GM18858 (cell line): ENCODE measurements around the gene HHIPL1.

ENCODE experiments used
- ATAC-seq: cut with Tn5 transposase; IDR thresholded peaks from one replicate; pipeline ENCODE4 v1.9.1; 2021; ENCODE audit not compliant: unreplicated experiment

HHIPL1 gene

GRCh38 chr14:99644723-99645544, at the start of gene HHIPL1:
Gene HHIPL1 (plus strand): TSS chr14:99645129. CDS start chr14:99645208, 79 bp downstream.
- no peak for ATAC-seq

DNA sequence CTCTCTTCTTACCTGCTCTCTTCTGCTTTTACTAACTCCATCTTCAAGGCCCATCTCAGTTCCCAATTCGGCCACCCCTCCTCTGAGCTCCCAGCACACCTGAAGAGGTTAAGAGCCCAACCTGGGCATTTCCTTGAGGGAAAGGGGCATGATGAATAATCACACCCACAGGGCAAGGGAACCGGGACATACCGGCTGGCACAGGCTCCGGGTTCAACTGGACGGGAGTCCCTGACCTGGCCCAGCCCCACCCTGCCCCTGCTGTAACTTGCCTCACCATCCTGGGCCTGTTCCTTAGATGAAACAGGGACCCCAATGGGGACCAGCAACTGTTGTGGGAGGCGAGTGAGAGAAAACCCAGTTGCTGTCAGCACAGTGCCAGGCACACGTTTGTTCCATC, 49.4 kb upstream of the HHIPL1 start:
- ATAC-seq = no peak

DNA sequence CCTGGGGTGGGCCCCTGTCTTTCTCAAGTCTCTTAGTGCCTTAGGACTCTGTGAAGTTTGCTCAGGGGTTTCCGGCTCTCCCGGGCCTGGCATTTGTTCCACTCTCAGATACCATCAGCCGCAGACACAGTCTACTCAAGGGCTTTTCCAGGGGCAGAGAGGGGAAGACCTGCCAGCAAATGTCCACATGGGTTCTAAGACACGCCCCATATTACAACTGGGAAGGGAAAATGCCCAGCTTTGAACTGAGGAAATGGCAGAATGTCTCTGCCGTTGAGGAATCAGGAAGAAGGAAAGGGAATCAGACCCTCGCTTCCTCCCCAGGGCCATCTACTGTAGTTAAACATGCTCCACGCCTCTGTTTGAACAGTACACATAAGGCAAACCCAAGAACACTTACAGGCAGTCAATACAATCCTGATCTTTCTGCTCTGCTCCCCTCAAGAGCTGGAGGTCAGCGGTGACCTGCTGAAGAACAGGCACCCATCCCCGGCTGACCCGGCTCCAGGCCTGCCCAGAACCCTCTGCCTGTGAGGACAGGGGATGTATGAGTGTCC, 48.8 kb upstream of the HHIPL1 start:
- ATAC-seq = no peak

GRCh38 chr14:99596772-99597171, 48.2 kb upstream of the HHIPL1 start:
- ATAC-seq = no peak

- ATAC-seq = no peak
These were observed 46.9 kb upstream of the HHIPL1 start for GRCh38 chr14:99597911-99598600.

DNA sequence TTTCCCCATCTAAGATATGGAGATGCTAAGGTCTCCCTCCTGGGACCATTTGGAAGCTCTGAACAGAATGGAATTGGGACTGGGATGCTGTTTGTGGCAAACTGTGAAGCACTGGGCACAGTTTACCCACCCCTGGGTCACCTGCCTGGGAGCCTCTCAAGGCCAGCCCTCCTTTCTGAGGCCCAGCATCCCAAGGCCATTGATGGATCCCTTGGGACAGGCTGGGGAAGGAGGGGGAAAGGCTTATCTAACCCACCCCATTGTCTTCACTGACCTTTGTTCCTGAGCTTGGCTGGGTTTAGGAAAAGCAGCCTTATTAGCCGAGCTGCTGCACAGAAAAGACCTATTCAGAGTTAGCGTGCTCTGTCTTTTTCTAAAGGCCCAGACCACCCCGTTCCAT, 46.2 kb upstream of the HHIPL1 start:
- no peak for ATAC-seq

- ATAC-seq = no peak
These were observed 45.5 kb upstream of the HHIPL1 start for GRCh38 chr14:99599393-99599792.

DNA sequence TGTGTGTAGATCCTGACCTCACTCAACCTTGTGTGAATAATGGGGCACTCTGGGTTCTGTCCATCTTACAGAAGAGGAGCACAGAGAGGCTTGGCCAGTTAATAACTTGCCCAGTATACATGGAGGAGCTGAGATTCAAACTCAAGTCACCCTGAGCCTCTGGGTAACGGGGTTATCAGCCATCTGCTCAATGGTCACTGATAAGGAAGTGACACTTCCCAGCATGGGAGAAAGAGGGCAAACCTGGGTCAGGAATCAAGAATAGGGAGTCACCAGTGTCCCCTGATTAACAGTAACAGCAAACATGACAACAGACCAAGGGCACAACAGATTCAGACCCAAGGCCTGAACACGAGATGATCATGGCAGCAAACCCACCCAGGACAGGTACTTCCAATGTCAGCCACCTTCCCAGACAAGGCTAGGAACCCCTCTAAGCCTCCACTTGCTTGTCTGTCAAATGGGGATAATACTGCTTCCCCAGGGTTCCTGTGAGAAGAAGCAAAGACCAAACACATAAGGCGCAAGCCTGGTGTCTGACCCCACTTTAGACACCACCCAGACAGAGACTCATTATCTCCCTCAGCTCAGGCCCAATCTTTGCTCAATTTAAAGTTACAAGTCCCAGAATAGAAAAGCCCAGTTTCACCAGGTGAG, 44.6 kb upstream of the HHIPL1 start:
- no peak for ATAC-seq

- no peak for ATAC-seq
These were observed 43.5 kb upstream of the HHIPL1 start for GRCh38 chr14:99601361-99601831.

GRCh38 chr14:99602054-99602787, 42.7 kb upstream of the HHIPL1 start:
- no peak for ATAC-seq

DNA sequence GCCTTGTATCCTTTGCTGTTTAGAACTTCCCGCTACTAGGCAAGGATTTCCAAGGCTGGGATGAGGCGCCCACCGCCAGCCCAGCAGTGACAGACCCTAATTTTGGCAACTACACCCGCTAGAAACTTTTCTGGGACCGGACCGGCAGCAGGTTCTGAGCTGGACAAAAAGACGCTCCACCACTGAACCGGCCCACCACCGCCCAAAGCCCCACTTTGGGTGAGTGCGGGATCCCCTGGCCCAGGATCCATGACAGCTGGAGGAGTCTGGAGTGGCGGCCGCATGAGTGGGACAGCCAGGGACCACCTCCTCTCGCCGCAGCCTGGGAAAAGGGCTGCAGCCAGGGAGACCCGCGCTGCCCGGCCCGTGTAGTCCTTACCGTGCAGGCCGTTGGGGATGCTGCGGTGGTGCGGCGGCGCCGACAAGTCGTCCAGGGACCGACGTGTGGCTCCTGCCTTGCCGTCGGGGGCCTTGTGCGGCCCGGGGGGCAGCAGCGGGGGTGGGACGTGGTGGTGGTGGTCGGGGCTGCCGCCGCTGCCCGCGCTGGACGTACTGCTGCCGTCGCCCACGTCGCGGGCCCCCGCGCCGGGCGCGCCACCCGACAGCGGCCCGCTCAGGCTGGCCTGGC, 42.0 kb upstream of the HHIPL1 start:
- no peak for ATAC-seq

DNA sequence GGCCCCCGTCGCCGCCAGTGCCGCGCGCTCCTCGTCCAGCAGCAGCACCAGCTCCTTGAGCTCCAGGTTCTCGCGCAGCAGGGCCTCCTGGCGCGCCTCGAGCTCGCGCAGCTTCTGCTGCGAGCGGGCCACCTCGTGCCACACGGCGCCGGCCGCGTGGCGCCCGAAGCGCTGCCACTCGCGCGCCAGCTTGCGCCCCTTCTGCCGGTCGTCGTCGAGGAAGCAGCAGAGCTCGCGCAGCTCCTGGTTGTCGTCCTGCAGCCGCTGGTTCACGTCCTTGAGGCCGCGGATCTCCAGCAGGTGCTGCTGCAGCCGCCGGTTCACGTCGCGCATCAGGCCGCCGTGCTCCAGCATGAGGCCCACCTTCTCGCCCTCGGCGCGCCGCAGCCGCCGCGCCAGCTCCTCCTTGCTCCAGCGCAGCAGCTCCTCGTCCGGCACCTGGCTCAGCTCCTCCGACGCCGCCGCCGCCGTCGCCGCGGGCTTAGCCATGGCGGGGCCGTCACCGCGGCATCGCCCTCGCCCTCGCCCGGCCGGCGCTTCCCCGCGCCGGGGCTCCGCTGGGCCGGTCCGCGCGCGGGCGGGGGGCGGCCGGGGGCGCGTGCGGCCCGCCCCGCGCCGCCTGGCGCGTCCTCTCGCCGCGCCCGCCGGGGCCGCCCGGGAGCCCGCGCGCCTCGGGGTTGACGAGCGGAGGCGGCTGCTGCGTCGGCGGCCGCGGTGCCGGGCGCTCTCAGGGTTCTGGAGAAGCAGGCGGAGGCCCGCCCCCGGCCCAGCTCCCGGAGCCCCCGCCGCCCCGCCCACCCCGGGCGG, 41.3 kb upstream of the HHIPL1 start, which contains the start of gene CCDC85C:
TSS of gene CCDC85C (minus strand) at position 737 of the 807 bp plus-strand sequence. CDS start at position 489, 248 bp downstream.
- ATAC-seq = no peak

DNA sequence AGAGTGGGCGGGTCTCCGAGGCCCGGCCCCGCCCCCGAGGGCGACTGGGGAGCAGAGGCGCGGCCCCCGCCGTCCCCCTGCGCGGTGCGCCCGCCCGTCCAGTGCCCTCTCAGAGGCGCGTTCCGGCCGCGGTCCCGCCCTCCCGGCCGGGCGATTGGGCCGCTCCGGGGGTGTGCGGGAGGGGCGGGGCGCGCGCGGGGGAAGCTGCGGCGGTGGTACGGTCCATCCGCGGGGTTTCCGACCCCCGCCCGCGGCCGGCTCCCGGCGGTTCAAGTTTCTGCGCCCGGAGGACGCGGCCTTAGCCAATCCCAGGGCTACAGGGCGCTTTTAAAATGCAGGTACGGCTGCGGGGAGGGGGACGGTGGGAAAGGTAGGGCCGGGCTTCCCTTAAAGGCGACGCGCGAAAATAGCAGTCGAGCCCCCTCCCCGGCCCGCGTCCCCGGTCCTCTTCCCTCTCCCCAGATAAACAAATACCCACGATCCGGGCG, 40.6 kb upstream of the HHIPL1 start:
- ATAC-seq = peak; percentile 76

- no peak for ATAC-seq
These were observed 40.1 kb upstream of the HHIPL1 start for GRCh38 chr14:99604766-99605298.

DNA sequence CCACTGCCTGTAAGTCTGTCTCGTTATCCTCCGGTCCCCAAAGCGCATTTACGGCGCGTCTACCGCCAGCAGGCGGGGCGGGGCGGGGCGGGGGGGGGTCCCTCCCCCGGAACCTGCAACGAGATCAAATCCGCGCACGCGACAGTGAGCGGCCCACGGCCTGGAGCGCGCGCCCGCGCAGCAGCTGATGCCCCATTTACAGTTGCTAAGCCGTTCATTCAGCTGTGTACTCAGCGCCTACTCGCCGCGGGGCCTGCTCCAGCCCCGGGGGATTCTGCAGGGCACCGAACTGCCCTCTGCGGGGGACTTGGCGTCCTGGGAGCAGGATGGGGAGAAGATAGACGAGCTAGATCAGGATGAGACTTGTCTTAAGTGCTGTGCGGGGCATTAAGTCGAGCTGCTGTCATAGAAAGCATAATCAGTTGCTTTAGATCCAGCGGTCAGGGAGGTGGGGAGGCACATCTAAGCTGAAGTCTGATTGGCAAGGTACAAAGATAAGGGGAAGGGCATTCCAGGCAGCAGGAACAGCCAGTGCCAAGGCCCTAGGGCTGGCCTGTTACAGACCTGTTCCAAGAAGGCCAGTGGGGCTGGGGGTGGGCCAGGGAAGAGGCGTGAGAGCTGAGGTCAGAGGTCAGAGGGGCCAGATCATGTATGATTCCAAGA, 39.5 kb upstream of the HHIPL1 start:
- no peak for ATAC-seq

DNA sequence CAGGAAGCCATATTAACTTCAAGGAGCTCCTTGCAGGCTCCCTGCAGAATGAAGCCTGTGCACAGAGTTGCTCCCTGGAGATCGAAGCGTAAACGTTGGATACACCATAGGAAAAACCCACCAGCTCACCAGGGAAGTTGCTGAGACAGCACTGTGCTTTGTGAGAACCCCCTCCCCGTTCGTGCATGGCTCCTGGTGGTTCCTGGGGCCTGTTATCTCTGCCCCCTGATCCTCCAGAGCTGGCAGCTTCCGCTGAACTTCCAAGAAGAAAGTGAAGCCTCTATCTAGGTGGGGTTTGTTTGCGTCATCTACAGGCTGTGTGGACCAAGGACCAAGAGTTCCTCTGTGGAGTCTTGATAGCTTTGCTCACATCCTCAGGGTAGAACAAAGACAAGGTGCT, 38.6 kb upstream of the HHIPL1 start:
- ATAC-seq = no peak

DNA sequence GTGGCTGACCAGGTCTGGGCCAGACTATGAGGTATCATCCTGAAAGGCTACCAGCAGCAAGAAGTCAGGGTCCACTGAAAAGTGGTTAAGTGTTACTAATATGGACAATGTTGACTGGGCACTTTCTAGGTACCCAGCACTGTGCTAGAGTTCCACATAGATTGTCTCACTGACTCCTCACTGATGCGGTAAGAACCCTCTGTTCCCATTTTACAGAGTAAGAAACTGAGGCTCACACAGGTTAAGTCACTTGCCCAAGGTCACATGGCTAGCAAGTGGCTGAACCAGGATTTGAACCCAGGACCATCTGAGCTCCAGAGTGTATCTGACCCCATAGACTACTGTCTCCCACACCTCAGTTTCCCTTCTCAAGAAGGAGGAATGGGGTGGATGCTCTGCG, 36.3 kb upstream of the HHIPL1 start:
- ATAC-seq = no peak
